GM21515 (cell line): ENCODE measurements around the gene ABHD12.
"Not testable (repeated sequence)": the region's sequence is repeated elsewhere in the genome, so short reads cannot be mapped to it uniquely, and the experiment has no call there.

Source experiments
- ATAC-seq: cut with Tn5 transposase; IDR thresholded peaks from one replicate; pipeline ENCODE4 v1.9.1; 2021; ENCODE audit not compliant: unreplicated experiment

ABHD12 gene

GRCh38 chr20:25269057-25269832, 121.4 kb downstream of the ABHD12 start:
- ATAC-seq = no peak

- ATAC-seq = not testable (repeated sequence)
Measured at GRCh38 chr20:25260770-25261437, 129.7 kb downstream of the ABHD12 start.

- ATAC-seq = no peak
Measured at GRCh38 chr20:25259788-25260254, 130.8 kb downstream of the ABHD12 start.

GRCh38 chr20:25259358-25259757, 131.3 kb downstream of the ABHD12 start:
- no peak for ATAC-seq

- ATAC-seq = no peak
Measured at GRCh38 chr20:25258828-25259227, 131.8 kb downstream of the ABHD12 start.

- ATAC-seq = no peak
Measured at GRCh38 chr20:25258476-25258805, 132.2 kb downstream of the ABHD12 start.

- no peak for ATAC-seq
Measured at GRCh38 chr20:25257756-25258475, 132.7 kb downstream of the ABHD12 start.

- ATAC-seq = no peak
Measured at GRCh38 chr20:25257130-25257529, 133.5 kb downstream of the ABHD12 start.

DNA sequence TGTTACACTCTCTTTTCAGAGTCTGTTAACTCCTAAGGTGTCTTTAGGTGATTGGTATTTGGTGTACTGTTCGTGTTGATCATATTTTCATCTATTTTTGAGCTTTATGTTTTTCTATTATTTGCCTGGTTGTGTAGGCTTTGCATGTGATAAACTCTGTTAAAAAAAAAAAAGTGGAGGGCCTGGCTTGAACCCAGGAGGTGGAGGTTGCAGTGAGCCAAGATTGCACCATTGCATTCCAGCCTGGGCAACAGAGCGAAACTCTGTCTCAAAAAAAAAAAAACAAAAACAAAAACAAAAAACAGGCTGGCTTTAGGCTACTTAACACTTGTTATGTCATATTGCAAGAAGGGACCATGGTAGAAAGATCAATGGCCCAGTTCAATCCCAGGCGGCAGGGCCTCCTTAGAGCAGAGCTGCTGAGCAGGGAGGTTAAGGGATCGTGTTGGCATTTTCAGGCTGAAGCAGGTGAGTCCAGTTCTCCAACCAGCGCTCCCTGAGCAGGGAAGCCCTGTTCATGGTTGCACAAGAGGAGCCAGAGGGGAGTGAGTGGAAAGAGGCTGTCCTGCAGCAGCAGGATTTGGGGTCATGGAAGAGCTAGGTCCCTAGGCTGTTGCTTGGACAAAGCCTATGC, 134.3 kb downstream of the ABHD12 start:
- no peak for ATAC-seq

GRCh38 chr20:25254986-25255680, 135.5 kb downstream of the ABHD12 start:
- no peak for ATAC-seq

DNA sequence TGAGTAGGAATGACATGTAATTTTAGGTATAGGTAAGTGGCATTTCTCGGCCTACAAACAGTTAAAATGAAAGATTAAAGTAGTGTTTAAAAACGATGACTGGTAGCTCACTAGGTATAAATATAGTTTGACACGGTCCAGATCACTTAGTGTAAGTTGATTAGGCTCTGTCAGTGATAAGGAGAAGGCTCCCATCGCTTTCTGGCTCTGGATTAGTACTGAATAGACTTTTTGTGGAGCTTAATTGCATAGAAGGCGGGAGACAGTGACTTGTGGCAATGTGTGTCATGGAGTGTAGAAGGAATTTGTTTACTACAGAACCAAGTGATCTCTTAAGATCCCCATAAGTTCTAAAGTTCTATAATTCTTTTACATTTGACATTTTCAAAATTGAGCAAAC, 136.1 kb downstream of the ABHD12 start:
- no peak for ATAC-seq

GRCh38 chr20:25253606-25254275, 136.9 kb downstream of the ABHD12 start:
- no peak for ATAC-seq

- no peak for ATAC-seq
Measured at GRCh38 chr20:25252686-25253421, 137.8 kb downstream of the ABHD12 start.

DNA sequence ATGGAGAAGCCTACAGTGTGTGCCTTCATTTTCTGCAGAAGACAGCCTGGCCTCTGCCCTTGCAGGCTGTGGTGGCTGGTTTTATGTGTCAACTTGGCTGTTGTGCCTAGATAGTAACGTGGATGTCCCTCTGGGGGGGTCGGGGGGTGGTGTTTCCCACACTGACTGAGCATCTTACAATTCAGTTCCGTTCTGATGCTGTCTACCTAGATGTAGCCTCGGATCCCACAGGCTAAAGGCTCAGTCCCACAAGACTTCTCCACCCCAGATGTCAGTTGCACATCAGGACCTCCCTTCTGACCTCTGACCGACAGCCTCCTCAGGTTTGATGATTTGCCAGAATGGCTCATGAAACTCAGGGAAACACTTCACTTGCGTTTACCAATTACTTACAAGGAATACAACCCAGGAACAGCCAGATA, 138.4 kb downstream of the ABHD12 start:
- no peak for ATAC-seq

DNA sequence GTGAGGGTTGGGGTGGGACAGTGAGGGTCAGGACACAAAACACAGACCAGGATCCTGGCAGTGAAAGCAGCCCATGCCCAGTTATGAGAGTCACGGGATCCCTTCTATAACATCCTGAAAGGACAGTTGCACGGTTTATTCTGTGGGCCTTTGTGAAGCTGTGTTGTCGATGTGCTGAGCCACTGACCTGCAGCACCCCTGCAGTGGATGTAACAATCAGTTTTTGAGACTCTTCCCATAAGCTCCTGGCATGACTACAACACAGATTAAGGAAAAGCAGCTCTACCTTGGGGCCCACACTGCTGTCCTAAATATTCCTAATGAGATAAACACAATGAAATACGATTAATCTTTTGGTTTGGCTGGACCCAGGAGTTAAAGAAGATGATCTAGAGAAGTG, 139.1 kb downstream of the ABHD12 start:
- ATAC-seq = no peak

DNA sequence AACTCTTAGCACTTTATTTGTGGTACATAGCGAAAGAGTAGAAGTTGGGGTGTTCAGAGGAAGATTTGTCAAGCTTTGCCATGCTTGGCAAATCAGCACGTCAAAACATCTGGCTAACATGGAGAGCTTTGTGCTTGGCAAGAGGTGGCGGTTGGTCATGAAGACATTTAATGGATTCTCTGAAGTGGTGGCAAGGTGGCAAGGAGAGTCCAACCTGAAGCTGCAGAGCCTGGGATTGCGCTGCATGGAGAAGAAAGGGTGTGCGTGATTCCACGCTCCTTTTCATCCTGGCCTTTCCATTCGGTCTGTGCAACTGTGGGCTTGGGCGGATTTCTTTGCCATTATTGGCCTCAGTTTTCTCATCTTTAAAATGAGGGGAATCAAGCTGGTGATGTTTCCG, 139.6 kb downstream of the ABHD12 start:
- ATAC-seq = no peak

- ATAC-seq = no peak
Measured at GRCh38 chr20:25250508-25250907, 140.1 kb downstream of the ABHD12 start.
